GM21390 (cell line): ENCODE measurements around the gene ZBTB7C.

ENCODE experiments used
- ATAC-seq: cut with Tn5 transposase; IDR thresholded peaks from one replicate; pipeline ENCODE4 v1.9.1; 2021; ENCODE audit not compliant: unreplicated experiment

ZBTB7C gene

GRCh38 chr18:48219810-48220499, 189.2 kb downstream of the ZBTB7C start:
- ATAC-seq = no peak

- ATAC-seq = no peak
Measured at GRCh38 chr18:48219037-48219809, 190.0 kb downstream of the ZBTB7C start.

GRCh38 chr18:48218285-48219022, 190.7 kb downstream of the ZBTB7C start:
- ATAC-seq = no peak

- no peak for ATAC-seq
Measured at GRCh38 chr18:48217258-48218250, 191.6 kb downstream of the ZBTB7C start.

- no peak for ATAC-seq
Measured at GRCh38 chr18:48216639-48217257, 192.4 kb downstream of the ZBTB7C start.

GRCh38 chr18:48215876-48216638, 193.1 kb downstream of the ZBTB7C start:
- ATAC-seq = no peak

GRCh38 chr18:48213791-48214190, 195.4 kb downstream of the ZBTB7C start:
- ATAC-seq = no peak

- no peak for ATAC-seq
Measured at GRCh38 chr18:48208432-48209140, 200.6 kb downstream of the ZBTB7C start.

- ATAC-seq = no peak
Measured at GRCh38 chr18:48207733-48208132, 201.4 kb downstream of the ZBTB7C start.

GRCh38 chr18:48206887-48207286, 202.3 kb downstream of the ZBTB7C start:
- no peak for ATAC-seq

GRCh38 chr18:48203961-48204666, 205.1 kb downstream of the ZBTB7C start:
- ATAC-seq = no peak

- no peak for ATAC-seq
Measured at GRCh38 chr18:48203288-48203945, 205.8 kb downstream of the ZBTB7C start.

GRCh38 chr18:48202350-48203260, 206.6 kb downstream of the ZBTB7C start:
- no peak for ATAC-seq

GRCh38 chr18:48202006-48202348, 207.2 kb downstream of the ZBTB7C start:
- ATAC-seq = no peak

GRCh38 chr18:48201337-48202005, 207.7 kb downstream of the ZBTB7C start:
- ATAC-seq = no peak
